HFFc6 (cell line): ENCODE measurements around the gene C5AR2. TPM values are rescaled to one million over a fixed set of nuclear protein-coding genes. Genes with fewer than 3 reads are reported as not detected.

Source experiments
- DNase-seq: peaks from one replicate; pipeline ENCODE4 v3.0.0-alpha.2; 2018
- H3K27ac Mint-ChIP-seq: 2 replicates; pipeline ENCODE4 v1.8.0; 2020; ENCODE audit warnings: mild to moderate bottlenecking, mixed read lengths
- H3K27me3 Mint-ChIP-seq: 2 replicates; pipeline ENCODE4 v1.8.0; 2021; ENCODE audit warnings: mild to moderate bottlenecking, moderate library complexity, mixed read lengths; ENCODE audit not compliant: insufficient read depth
- H3K36me3 Mint-ChIP-seq: 2 replicates; pipeline ENCODE4 v1.8.0; 2021; ENCODE audit warnings: low read depth, mixed read lengths
- H3K4me1 Mint-ChIP-seq: 2 replicates; pipeline ENCODE4 v1.8.0; 2020; ENCODE audit warnings: low read depth, mixed read lengths
- H3K4me3 Mint-ChIP-seq: 2 replicates; pipeline ENCODE4 v1.8.0; 2020; ENCODE audit warnings: mild to moderate bottlenecking, moderate library complexity, mixed read lengths
- H3K9me3 Mint-ChIP-seq: 2 replicates; pipeline ENCODE4 v1.8.0; 2020; ENCODE audit warnings: mild to moderate bottlenecking, mixed read lengths
- total RNA-seq, 6 experiments: library from RNA; stranded (reverse); fragmentation: NEBNext Ultra II Directional; extraction: Animal tissue kit (Norgen Biotek cat#: 25700); gene quantifications; 2 replicates in 1 of 6; 3 replicates in 5 of 6; pipeline ENCODE4 v1.2.3, GENCODE V29; 2021
- TF ChIP-seq, protein P1 (sequence below): fragments of 200-600 bp; sonication (generic); IDR thresholded peaks from 2 replicates; pipeline ENCODE4 v1.5.0; 2021; ENCODE audit warnings: antibody characterized with exemption, mild to moderate bottlenecking

C5AR2 gene
- total RNA-seq, 6 experiments from 2014 or later, result 0.03 to 0.14 (median 0.05) TPM; not detected in 2

DNA sequence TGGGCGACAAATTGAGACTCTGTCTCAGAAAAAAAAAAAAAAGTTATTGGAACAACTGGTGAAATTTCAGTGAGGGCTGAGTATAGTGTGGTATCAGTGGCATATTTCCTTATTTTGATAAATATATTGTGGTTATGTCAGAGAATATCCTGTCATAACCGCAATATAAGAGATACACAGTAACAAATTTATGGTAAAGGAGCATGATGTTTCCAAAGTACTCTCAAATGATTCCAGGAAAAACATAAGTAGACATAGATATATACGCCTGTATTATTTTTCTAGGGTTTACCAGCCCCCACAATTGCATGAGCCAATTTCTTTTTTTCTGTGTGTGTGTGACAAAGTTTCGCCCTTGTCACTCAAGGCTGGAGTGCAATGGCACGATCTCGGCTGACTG is 28.0 kb upstream of the C5AR2 start:
- no peak for DNase-seq
- Mint-ChIP-seq H3K27me3 (no peaks in the 10 kb centered on the region; the same call in 1 of the 2 replicates), H3K9me3 (no peaks in the 10 kb centered on the region), H3K36me3 (no peaks in the 10 kb centered on the region), H3K4me1 (peaks cover 18% of the 10 kb centered on the region), H3K4me3 (no peak overlapping the region), H3K27ac (no peak overlapping the region)
- TF ChIP-seq, protein P1, sequence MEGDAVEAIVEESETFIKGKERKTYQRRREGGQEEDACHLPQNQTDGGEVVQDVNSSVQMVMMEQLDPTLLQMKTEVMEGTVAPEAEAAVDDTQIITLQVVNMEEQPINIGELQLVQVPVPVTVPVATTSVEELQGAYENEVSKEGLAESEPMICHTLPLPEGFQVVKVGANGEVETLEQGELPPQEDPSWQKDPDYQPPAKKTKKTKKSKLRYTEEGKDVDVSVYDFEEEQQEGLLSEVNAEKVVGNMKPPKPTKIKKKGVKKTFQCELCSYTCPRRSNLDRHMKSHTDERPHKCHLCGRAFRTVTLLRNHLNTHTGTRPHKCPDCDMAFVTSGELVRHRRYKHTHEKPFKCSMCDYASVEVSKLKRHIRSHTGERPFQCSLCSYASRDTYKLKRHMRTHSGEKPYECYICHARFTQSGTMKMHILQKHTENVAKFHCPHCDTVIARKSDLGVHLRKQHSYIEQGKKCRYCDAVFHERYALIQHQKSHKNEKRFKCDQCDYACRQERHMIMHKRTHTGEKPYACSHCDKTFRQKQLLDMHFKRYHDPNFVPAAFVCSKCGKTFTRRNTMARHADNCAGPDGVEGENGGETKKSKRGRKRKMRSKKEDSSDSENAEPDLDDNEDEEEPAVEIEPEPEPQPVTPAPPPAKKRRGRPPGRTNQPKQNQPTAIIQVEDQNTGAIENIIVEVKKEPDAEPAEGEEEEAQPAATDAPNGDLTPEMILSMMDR, result no peak

DNA sequence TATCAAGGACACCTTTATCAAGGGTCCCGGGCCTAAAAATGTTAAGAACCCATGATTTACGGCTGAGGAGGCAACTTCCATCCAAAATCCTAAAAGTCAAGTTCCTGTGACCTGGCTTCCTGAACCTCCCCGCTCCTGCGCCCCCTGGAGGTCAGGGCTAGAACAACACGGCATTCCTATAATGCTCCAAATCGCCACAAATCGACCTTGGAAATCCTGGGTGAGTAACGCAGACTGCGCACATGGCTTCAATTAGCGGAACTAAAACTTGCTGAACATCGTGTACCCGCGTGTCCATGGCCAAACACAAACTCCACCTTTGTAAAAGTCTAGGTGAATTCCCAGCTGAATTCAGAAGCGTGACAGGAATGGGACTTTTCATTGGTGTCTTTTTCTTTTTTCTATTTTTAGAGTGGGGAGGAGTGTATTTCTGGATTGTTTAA is 26.6 kb upstream of the C5AR2 start:
- Mint-ChIP-seq H3K4me1 (peaks cover 18% of the 10 kb centered on the region), H3K9me3 (no peaks in the 10 kb centered on the region), H3K27me3 (no peaks in the 10 kb centered on the region; the same call in 1 of the 2 replicates), H3K36me3 (no peaks in the 10 kb centered on the region), H3K27ac (peak overlapping the region; percentile 93), H3K4me3 (peak overlapping the region; percentile 88)
- peak; percentile 81 for DNase-seq
- TF ChIP-seq, protein P1, result peak; percentile 97

GRCh38 chr19:47306303-47306702 is 25.7 kb upstream of the C5AR2 start:
- no peak for DNase-seq
- Mint-ChIP-seq H3K27ac (no peak overlapping the region), H3K4me1 (peaks cover 18% of the 10 kb centered on the region), H3K36me3 (no peaks in the 10 kb centered on the region), H3K9me3 (no peaks in the 10 kb centered on the region), H3K27me3 (no peaks in the 10 kb centered on the region; the same call in 1 of the 2 replicates), H3K4me3 (no peak overlapping the region; the same call in 1 of the 2 replicates)
- TF ChIP-seq, protein P1, result no peak

DNA sequence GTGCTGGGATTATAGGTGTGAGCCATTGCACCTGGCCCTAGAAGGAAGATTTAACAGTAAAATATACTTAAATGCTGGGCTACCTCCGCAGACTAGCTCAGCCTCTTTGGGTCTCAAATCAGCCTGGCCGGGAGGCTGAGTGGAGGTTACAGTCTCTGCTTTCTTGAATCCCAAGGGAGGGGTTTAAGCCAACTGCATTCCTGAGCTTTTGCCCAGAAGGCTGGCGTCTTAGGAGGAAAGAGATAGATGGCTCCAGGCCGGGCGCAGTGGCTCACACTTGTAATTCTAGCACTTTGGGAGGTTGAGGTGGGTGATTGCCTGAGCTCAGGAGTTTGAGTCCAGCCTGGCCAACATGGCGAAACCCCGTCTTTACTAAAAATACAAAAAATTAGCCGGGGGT is 22.9 kb upstream of the C5AR2 start:
- no peak overlapping the region for H3K27ac Mint-ChIP-seq
- TF ChIP-seq, protein P1, result no peak
- no peaks in the 10 kb centered on the region; the same call in 1 of the 2 replicates for H3K27me3 Mint-ChIP-seq
- no peak overlapping the region for H3K4me3 Mint-ChIP-seq
- peaks cover 18% of the 10 kb centered on the region for H3K4me1 Mint-ChIP-seq
- H3K9me3 Mint-ChIP-seq, result no peaks in the 10 kb centered on the region
- H3K36me3 Mint-ChIP-seq, result no peaks in the 10 kb centered on the region
- DNase-seq, result no peak

GRCh38 chr19:47309608-47310007 is 22.4 kb upstream of the C5AR2 start, which contains the start of gene C5AR1:
C5AR1 (plus strand) TSS chr19:47309861; CDS start chr19:47309896, 35 bp downstream.
- no peak within 1 kb of the TSS for H3K4me3 Mint-ChIP-seq
- TF ChIP-seq, protein P1, result no peak
- DNase-seq, result no peak
- H3K27ac Mint-ChIP-seq, result no peak within 1 kb of the TSS
- no peaks in the 10 kb centered on the region; the same call in 1 of the 2 replicates for H3K27me3 Mint-ChIP-seq
- no peaks in the 10 kb centered on the region for H3K9me3 Mint-ChIP-seq
- no peaks in the 10 kb centered on the region for H3K36me3 Mint-ChIP-seq
- H3K4me1 Mint-ChIP-seq, result peaks cover 18% of the 10 kb centered on the region
